ENCODE data around the gene IL1F10.
"Not testable (repeated sequence)": the region's sequence is repeated elsewhere in the genome, so short reads cannot be mapped to it uniquely, and the experiment has no call there.

The IL1F10 gene

DNA sequence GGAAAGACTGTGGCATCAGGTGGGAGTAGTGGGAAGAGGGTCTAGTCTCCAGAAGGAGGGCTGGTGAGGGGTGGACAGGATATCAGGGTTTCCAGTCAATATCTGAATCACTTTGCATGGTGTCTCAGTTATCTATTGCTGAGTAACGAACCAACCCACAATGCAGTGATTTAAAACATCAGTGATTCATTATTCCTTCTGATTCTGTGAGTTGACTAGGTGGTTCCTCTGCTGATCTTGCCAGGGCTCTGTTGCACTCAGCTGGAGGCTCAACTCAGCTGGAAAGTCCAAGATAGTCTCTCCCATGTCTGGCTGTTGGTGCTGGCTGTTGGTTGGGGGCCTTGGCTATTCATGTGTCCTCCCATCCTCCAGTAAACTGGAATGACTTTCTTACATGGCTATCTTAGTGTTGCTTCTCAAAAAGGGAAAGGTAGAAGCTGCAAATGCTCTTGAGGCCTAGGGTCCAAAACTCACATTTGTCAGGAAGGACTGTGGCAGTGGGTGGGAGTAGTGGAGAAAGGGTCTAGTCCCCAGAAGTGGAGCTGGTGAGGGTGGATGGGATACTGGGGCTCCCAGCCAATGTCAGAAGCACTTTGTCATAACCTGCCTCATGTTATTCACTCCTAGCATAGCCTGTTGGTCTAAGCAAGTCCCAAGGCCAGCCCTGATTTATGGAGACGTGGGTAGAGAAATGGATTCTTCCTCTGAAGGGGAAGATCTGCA lies 13.9 kb downstream of the IL1F10 start:
- DNase-seq (ENCODE audit: low read depth): no peak

DNA sequence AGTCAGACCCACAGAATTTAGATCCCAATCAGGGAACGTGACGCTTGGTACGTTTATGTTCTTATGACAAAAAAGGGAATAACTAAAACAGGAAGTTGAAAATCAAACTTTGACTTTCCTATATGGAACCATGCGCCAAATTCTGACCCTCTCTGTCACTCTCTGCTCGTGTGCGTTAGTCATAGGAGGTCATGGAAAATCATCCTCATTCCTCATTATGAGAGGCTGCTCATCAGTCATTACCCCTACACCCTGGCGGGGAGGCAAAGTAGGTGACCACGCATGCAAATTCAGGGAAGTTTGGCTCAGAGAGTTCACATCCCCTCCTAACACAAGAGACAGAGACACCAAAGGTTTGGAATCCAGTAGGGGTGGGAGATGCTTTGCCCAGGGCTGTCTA lies 15.5 kb downstream of the IL1F10 start:
- DNase-seq (ENCODE audit: low read depth): no peak

DNA sequence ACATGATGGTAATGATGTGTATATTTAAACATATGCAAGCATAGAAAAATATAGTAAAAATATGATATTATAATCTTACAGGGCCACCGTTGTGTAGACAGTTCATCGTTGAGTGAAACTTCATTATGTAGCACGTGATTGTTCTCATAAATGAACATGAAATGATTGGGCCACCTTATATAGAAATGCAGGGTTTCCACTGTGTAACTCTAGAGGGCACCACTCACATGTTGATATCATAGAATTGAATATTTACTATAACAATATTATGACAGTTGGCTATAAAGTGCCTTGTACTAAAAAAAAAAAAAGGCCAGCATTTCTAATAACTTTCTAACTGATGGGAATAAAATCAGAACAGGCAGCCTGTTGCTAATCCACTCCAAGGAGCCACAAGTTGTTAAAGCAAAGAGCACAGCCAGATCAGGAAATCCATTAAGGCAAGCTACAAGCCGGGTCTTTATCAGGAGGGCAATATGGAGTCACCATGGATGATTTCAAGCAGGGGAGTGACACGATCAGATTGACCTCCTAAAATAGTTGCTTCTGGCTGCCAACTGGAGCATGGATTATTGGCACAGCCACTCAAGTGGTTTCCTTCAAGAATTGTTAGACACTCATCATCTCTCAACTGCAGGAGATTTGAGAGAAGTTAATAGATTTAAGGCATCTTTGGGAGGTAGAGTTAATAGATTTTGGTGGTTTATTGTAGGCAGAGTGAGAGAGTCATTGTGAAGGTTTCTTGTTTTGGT lies 16.7 kb downstream of the IL1F10 start:
- DNase-seq (ENCODE audit: low read depth): no peak

DNA sequence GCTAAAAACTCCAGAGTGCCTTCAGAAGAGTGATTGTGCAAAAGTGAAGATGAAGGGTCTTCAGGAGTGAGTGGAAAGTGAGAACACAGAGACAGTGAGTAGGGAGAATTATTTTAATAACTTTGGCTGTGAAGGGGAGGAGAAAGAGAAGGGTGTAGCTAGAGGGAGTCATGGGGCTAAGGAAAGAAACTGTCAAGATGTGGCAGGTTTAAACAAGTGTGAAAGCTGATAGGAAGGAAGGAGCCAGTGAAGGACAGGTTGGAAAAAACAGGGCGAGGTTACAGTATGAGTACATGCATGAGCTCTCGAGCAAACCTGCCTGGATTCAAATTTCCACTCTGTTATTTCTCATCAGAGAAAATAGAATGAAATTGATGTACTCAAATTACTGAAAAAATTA lies 17.8 kb downstream of the IL1F10 start:
- no peak for DNase-seq (ENCODE audit: low read depth)

DNA sequence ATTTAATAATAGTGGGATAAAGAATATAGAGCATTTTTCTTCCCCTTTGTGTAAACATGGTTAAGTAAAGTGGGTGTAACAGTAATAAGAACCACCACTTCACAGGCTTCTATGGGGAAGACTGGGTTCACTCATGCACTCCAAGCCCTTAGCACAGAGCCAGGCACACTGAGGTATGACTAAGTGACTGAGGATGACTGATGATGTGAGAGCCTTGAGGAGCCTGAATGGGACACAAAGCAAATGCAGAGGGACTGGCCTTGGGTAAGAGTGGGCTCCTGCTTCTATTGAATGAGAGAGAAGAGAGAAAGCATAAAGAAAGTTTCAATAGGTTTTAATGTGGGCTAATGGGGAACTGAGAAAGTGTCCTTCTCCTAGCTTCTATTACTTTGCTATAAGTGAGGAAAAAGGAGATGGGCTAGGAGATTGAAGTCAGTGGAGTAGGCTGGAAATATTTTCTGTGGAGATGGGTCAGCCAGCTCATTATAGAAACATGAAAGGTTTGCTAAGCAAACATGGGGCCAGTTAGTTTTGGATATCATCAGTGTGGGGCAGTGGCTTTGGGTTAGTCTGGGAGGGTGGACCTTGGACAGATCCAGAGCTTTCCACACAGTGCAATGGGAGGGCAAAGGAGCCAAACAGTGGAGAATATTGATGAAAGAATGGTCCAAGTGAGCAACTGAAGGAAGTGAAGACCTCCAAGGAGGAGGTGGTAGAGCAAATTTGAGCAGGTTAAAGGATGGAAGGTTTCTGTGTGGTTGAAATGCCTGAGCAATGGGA lies 20.6 kb downstream of the IL1F10 start:
- no peak for DNase-seq (ENCODE audit: low read depth)

DNA sequence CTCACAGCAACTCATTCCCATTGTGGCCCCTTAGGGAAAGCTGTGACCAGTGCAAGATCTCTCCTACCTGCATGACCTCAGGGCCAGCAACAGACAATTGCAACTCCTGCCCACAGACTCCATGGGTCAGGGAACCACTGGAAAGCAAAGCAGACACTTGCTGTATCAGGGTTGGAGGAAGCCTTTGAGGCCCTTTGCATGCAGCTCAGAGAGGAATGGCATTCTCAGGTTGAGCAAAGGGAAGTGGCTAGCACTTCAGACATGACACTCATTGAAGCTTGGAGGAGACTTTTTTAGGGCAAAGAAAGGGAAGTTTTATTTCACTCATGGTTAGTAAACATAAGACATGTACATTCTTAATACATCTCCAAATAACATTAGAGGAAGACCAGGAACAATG lies 22.1 kb downstream of the IL1F10 start:
- no peak for DNase-seq (ENCODE audit: low read depth)

DNA sequence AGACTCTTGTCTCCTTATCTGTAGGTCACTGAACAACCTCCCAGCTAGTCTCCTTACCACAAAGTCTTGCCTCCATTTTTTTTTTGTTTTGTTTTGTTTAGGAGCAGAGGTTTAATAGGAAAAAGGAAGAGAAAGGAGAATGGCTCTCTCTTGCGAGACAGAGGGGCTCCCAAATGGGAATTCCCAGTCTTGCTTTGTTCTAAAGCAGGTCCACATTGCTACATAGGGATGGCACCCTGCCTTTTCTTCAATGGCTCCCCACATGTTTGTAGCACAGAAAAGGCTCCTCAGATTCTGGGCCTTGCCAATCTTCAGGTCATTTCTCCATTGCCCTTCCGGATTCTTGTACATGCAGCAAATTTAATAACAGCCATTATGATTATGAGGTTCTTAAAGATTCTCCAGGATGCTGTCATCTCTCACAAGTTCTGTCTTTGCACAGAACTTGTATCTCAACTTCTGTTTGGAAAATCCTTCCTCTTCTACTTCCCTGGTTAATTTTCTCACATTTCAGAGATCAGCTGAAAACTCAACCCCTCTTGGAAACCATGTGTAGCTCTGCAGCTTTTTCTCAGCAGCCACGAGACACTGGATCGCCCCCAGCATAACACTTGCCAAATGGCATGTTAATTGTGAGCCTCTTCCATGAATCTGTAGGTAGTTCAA lies 23.6 kb downstream of the IL1F10 start:
- DNase-seq (ENCODE audit: low read depth): no peak

DNA sequence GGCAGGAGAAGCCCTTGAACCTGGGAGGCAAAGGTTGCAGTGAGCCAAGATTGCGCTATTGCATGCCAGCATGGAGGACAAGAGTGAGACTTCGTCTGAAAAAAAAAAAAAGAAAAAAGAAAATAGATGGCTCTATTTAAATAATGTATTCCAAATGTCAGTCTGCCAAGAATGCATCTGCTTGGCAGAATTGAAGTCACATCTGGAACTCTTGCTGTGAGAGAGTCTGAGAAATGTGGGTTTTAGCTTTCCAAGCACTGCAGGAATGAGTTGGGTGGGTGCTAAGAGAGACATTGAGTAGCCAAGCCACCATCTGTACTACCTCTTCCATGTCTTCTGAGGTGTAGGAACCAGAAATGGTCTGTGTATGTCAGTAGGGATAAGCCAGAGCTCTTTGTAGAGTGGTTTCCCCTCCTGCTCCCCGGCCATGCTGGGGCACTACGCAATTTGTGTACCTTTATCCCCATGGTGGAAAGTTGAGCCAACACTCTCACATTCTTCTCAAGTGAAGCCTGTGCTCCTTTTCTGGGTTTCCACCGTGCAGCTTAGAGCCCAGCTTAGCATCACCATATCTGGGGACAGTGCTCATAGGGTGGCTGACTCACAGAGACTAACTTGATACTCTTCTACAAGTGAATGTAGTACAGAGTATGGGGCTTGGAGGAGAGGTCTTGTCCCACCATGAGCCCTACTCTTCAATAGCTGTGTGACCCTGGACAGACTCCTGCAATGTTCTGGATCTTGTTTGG lies 25.3 kb downstream of the IL1F10 start:
- DNase-seq (ENCODE audit: low read depth): no peak

DNA sequence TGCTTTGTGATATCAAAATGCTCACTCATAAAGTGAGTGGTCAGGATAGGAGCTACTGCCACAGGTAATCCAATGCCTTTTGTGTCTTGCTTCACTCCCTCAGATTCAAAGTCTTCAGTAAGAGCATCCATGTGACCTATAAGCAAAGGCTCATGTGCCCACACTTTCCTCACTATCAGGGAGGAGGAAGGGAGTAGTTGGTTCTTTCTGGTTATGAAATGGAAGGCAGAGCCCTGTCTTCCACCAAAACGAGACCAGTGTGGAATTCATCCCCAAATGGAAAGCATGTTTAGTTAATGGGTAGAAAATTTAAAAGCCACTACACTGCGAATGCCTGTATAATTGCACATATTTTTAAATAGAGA lies 25.8 kb downstream of the IL1F10 start:
- DNase-seq (ENCODE audit: low read depth): no peak

DNA sequence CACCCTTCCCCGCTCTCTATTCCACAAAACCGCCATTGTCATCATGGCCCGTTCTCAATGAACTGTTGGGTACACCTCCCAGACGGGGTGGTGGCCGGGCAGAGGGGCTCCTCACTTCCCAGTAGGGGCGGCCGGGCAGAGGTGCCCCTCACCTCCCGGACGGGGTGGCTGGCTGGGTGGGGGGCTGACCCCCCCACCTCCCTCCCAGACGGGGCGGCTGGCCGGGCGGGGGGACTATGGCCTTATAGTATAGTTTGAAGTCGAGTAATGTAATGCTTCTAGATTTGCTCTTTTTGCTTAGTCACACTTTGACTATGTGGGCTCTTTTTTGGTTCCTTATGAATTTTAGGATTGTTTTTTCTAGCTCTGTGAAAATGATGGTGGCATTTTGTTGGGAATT lies 28.5 kb downstream of the IL1F10 start:
- DNase-seq (ENCODE audit: low read depth): not testable (repeated sequence)

DNA sequence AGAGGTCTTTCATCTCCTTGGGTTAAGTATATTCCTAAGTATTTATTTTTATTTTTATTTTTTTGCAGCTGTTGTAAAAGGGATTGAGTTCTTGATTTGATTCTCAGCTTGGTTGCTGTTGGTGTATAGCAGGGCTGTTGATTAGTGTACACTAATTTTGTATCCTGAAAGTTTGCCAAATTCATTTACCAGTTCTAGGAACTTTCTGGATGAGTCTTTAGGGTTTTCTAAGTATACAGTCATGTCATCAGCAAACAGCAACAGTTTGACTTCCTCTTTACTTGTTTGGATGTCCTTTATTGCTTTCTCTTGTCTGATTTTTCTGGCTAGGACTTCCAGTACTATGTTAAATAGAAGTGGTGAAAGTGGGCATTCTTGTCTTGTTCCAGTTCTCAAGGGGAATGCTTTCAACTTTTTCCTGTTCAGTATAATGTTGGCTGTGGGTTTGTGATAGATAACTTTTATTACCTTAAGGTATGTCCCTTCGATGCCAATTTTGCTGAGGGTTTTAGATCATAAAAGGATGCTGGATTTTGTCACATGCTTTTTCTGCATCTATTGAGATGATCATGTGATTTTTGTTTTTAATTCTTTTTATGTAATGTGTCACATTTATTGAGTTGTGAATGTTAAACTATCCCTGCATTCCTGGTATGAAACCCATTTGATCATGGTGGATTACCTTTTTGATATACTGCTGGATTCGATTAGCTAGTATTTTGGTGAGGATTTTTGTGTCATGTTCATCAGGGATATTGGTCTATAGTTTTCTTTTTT lies 29.3 kb downstream of the IL1F10 start:
- not testable (repeated sequence) for DNase-seq (ENCODE audit: low read depth)

DNA sequence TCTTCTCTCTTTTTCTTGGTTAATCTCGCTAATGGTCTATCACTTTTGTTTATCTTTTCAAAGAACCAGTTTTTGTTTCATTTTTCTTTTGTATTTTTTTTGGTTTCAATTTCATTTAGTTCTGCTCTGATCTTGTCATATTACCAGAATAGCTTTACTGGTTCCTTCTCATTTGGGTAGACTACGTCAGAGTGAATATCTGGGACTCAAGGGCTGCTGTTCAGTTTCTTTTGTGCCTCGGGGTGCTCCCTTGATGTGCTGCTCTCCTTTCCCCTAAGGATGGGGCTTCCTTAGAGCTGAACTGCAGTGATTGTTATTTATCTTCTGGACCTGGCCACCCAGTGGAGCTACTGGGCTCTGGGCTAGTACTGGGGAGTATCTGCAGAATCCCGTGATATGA lies 30.3 kb downstream of the IL1F10 start:
- no peak for DNase-seq (ENCODE audit: low read depth)

DNA sequence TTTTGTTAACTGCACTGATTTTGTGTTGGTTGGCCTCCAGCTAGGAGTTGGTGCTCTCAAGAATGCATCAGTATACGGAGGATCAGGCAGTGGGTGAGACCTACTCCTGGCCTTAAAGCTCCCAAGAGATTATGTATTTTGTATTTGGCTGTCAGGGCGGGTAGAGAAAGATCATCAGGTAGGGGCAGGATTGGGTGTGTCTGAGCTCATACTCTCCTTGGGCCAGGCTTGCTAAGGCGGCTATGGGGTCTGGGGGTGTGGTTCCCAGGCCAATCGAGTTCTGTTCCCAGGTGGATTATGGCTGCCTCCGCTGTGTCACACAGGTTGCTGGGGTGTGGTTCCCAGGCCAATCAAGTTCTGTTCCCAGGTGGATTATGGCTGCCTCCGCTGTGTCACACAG lies 30.8 kb downstream of the IL1F10 start:
- DNase-seq (ENCODE audit: low read depth): no peak

DNA sequence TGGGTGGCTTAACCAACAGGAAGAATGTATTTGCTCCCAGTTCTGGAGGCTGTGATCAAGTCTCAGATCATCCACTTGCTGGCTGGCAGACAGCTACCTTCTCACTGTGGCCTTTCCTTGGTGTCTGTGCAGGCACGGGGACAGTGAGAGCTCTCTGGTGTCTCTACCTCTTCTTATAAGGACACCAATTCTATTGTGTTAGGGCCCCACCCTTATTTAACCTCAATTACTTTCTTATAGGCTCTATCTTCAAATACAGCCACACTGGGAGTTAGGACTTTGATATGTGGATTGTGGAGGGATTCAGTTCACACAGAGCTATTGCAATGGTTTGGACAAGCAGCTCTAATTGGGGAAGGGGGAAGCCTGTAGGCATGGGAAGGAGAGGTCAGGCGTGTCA lies 34.4 kb downstream of the IL1F10 start:
- no peak for DNase-seq (ENCODE audit: low read depth)

DNA sequence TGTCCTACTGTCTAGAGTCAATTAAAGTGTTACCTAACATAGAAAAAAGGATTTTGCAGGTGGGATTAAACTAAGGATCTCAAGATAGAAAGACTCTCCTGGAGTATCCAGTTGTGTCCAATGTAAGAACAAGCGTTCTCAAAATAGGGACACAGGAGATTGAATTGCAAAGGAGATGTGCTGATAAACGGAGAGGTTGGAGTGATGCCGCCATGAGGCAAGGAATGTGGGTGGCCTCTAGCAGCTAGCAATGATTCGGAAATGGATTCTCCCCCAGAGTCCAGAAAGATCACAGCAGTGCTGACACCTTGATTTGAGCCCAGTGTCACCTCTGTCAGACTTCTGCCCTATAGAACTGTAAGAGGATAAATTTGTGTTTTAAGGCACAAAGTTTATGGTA lies 35.5 kb downstream of the IL1F10 start:
- DNase-seq (ENCODE audit: low read depth): no peak

DNA sequence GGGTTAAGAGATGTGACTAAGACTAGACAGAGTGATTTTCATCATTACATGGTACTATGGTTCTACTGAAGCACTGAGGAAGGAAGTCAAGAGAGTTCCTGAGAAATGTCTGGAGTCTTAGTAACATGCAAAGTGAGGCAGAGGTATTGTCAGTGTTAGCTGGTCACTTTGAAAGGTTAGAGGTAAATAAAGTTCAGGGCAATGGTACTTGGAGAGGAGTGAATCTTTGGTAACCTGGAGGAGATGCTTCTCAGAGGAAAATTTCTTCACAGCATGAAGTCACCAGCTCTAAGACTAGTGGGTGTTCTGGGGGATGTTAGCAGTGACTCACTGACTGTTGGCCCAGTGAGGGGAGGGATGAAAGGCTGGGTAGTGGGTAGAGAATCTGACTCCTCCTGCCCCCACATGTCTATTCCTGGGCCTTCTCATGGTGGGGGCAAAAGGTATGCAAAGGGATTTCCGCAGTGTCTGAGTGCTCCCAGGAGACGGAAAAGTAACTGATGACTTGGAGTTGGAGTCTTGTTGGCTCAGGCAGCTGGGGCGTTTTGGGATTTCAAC lies 36.4 kb downstream of the IL1F10 start:
- DNase-seq (ENCODE audit: low read depth): no peak

DNA sequence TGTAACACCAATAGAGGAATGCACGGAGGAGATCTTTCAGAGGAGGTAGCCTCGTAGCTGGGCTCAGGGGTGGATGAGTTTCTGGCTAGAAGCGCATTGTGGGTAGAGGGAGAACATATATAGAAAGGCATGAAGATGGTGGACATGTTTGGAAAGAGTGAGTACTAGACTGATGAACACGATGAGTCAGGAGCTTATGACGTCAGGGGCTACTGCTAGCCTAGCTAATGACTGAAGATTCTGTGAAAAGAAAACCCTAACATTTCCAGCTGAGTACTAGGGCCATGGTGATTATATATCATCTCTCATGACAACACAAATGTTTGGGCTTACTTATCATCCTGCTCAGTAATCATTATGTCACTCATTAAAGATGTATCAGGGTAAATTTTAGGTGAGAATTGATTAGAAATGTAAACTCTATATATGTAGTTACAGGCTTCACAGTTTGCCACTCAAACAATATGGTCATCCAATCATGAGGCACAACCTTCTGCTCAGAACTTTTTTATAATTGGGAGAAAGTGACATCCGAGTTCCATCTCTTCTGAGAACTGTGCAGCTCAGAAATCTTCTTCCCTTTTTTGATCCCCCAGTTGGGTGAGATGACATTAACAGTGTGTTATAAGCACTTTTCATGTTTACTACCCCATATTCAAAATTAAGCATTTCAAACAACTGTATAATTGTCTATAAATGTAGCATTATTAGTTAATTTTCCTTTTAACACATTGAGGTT lies 37.4 kb downstream of the IL1F10 start:
- DNase-seq (ENCODE audit: low read depth): peak; percentile 24

DNA sequence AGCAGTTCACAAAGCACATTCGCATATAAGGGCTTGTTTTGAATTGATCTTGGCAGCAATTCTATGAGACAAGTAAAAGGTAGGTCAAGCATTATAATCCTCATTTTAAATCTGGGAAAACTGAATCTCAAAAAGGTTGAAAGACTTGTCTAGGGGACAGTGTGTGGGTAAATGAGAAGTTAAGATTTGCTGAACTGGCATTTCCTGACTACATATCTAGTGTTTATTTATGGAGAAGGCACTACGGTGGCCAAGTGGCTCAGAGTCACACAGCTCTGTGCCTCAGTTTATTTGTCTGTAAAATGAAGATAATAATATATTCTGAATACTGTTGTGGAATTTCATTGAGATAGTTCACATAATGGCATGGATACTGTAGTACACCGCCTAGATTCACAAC lies 43.4 kb downstream of the IL1F10 start:
- no peak for DNase-seq (ENCODE audit: low read depth)

DNA sequence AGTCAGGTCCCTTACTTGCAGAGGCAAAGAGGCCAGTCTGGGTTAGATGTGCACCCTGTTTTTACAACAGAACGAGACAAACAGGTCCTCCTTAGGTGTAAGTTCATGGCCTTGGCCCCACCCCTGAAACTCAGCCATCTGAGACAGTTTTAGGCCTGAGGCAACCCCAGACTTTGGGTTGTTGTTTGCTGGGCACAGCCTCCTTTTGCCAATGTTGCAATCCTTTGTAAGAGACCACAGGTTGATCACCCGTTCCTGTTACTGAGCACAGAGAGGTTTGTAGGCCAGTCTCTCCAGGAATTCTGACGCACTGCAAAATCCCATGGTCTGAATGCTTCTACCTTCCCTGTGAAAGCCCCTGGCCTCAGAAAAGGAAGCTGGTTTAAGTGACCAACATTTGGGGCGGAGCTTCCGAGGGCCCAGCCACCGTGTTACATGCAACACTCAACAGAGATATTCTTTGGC lies 44.1 kb downstream of the IL1F10 start:
- DNase-seq (ENCODE audit: low read depth): no peak

DNA sequence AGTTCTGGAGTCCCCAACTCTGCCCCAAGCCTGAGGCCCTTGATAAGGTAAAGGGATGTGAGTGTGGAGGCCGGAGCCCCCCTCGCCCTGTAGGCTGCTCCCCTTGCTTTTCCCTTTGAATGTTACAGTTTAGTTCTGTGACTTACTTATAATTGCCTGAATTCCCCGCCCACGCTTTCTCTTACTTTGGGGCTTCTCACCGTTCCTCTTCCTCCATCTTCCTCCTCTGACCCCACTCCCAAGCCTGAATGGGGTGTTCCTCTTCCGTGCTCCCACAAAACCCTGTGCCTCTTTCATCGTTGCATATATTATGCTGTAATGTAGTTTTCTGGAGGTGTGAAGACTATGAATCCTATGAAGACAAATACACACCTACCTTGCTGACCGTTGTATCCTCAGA lies 44.7 kb downstream of the IL1F10 start:
- no peak for DNase-seq (ENCODE audit: low read depth)

Measured in non-pigmented ciliary epithelial cell (primary cell).